ENCODE measurements around the gene PEX14. TPM values are rescaled to one million over a fixed set of nuclear protein-coding genes. Genes with fewer than 3 reads are reported as not detected.

The PEX14 gene
- total RNA-seq, 1 experiment from 2014 or later: 27.3 TPM

- ATAC-seq (peak; percentile 4; the same call in 1 of the 2 replicates), DNase-seq (ENCODE audit: low spot score) (peak; percentile 38)
- TF ChIP-seq ESRRA (CRISPR knock-in tag; IDR thresholded peaks at IDR 0.05; ENCODE audit: borderline replicate concordance) (no peak), ZMAT4 (CRISPR knock-in tag; IDR thresholded peaks at IDR 0.05) (no peak), MLX (CRISPR knock-in tag; IDR thresholded peaks at IDR 0.05) (no peak)
- H3K27me3 Mint-ChIP-seq (ENCODE audit: low read depth): no peaks in the 10 kb centered on the region
- peaks cover 24% of the 10 kb centered on the region for H3K4me1 Mint-ChIP-seq
- H3K9me3 Mint-ChIP-seq: no peaks in the 10 kb centered on the region
- no peaks in the 10 kb centered on the region for H3K36me3 Mint-ChIP-seq
- H3K4me3 Mint-ChIP-seq: no peak overlapping the region
- ChIA-PET CTCF (interaction anchor here (0.8 to 2.3 kb wide), 8 partner anchors 9 to 330 kb away, joined by 3 to 6 read pairs (median 4); no protein-coding TSS in a partner anchor), POLR2A (no interaction called here)
- H3K27ac Mint-ChIP-seq: peak overlapping the region; percentile 37; the same call in 1 of the 2 replicates
Measured at GRCh38 chr1:10667861-10668761, 193.4 kb downstream of the PEX14 start.

- Mint-ChIP-seq H3K4me1 (peaks cover 16% of the 10 kb centered on the region), H3K36me3 (no peaks in the 10 kb centered on the region), H3K9me3 (no peaks in the 10 kb centered on the region), H3K4me3 (no peak overlapping the region), H3K27me3 (ENCODE audit: low read depth) (no peaks in the 10 kb centered on the region), H3K27ac (no peak overlapping the region)
- no peak for ATAC-seq
- CTCF ChIA-PET: interaction anchor here (1.1 kb wide), 1 partner anchor 39 kb away, joined by 3 read pairs; no protein-coding TSS in a partner anchor
- DNase-seq (ENCODE audit: low spot score): no peak
- POLR2A ChIA-PET: interaction anchor here (1.3 kb wide), 1 partner anchor 10 kb away, joined by 3 read pairs; no protein-coding TSS in a partner anchor
- no peak for TF ChIP-seq ZNF425 (CRISPR knock-in tag; conservative IDR thresholded peaks at IDR 0.05)
- no peak for TF ChIP-seq JUN (CRISPR knock-in tag; IDR thresholded peaks at IDR 0.05)
- no peak for TF ChIP-seq ZNF512 (CRISPR knock-in tag; IDR thresholded peaks at IDR 0.05; ENCODE audit: borderline replicate concordance)
Measured at GRCh38 chr1:10669570-10669969, 194.8 kb downstream of the PEX14 start.

GRCh38 chr1:10670190-10670589 is 195.4 kb downstream of the PEX14 start:
- DNase-seq (ENCODE audit: low spot score) (no peak), ATAC-seq (no peak)
- TF ChIP-seq ZNF512 (CRISPR knock-in tag; IDR thresholded peaks at IDR 0.05; ENCODE audit: borderline replicate concordance): no peak
- TF ChIP-seq NR3C1 (CRISPR knock-in tag; conservative IDR thresholded peaks at IDR 0.05; ENCODE audit: low read depth): no peak
- TF ChIP-seq USF1 (CRISPR knock-in tag; IDR thresholded peaks at IDR 0.05): no peak
- TF ChIP-seq ZNF232 (CRISPR knock-in tag; IDR thresholded peaks at IDR 0.05): no peak
- TF ChIP-seq JUN (CRISPR knock-in tag; IDR thresholded peaks at IDR 0.05): no peak
- no peak for TF ChIP-seq ZNF263 (CRISPR knock-in tag; IDR thresholded peaks at IDR 0.05; ENCODE audit: low read depth)
- peaks cover 16% of the 10 kb centered on the region for H3K4me1 Mint-ChIP-seq
- H3K36me3 Mint-ChIP-seq: no peaks in the 10 kb centered on the region
- no peak overlapping the region for H3K27ac Mint-ChIP-seq
- CTCF ChIA-PET: interaction anchor here (1.0 kb wide), 1 partner anchor 15 kb away, joined by 4 read pairs; no protein-coding TSS in a partner anchor
- no peaks in the 10 kb centered on the region for H3K9me3 Mint-ChIP-seq
- no peak overlapping the region for H3K4me3 Mint-ChIP-seq
- H3K27me3 Mint-ChIP-seq (ENCODE audit: low read depth): no peaks in the 10 kb centered on the region
- POLR2A ChIA-PET: interaction anchor here (1.3 kb wide), 1 partner anchor 9 kb away, joined by 3 read pairs; no protein-coding TSS in a partner anchor

Measured in WTC11 (cell line).